OCI-LY1 (cell line): ENCODE measurements around the gene SEPTIN3.

Experiments used
- H2AFZ ChIP-seq: fragments of 200-600 bp; sonication (generic), shearing (Covaris generic); 2 replicates; pipeline ENCODE4 v1.6.0; 2014; ENCODE audit warnings: antibody characterized with exemption, mild to moderate bottlenecking, low read length
- H3F3A ChIP-seq: fragments of 200-600 bp; sonication (generic), shearing (Covaris generic); 2 replicates; pipeline ENCODE4 v1.6.0; 2014; ENCODE audit warnings: mild to moderate bottlenecking, antibody characterized with exemption, low read length, moderate library complexity; ENCODE audit not compliant: insufficient read depth
- H3K27ac ChIP-seq: fragments of 200-600 bp; sonication (generic); 2 replicates; pipeline ENCODE4 v1.5.1; 2014; ENCODE audit warnings: low read length, mixed run types, mild to moderate bottlenecking, low read depth; ENCODE audit not compliant: poor library complexity, severe bottlenecking
- H3K27me3 ChIP-seq: fragments of 200-600 bp; sonication (generic); 2 replicates; pipeline ENCODE4 v1.6.0; 2014; ENCODE audit warnings: antibody characterized with exemption, mild to moderate bottlenecking, low read length, moderate library complexity; ENCODE audit not compliant: insufficient read depth
- H3K36me3 ChIP-seq: fragments of 200-600 bp; sonication (generic); 2 replicates; pipeline ENCODE4 v1.6.1; 2014; ENCODE audit warnings: mild to moderate bottlenecking, antibody characterized with exemption, low read length, moderate library complexity, mixed read lengths; ENCODE audit not compliant: insufficient read depth
- H3K4me1 ChIP-seq: fragments of 200-600 bp; sonication (generic); 2 replicates; pipeline ENCODE4 v1.5.1; 2014; ENCODE audit warnings: mild to moderate bottlenecking, low read length, moderate library complexity; ENCODE audit not compliant: insufficient read depth, severe bottlenecking
- H3K4me2 ChIP-seq: fragments of 200-600 bp; sonication (generic), shearing (Covaris generic); 2 replicates; pipeline ENCODE4 v1.6.1; 2014; ENCODE audit warnings: low read length
- H3K4me3 ChIP-seq: fragments of 200-600 bp; sonication (generic); 2 replicates; pipeline ENCODE4 v1.5.1; 2014; ENCODE audit warnings: low read length, low read depth, mild to moderate bottlenecking, mixed read lengths; ENCODE audit not compliant: poor library complexity, severe bottlenecking
- H3K79me2 ChIP-seq: fragments of 200-600 bp; shearing (Covaris generic); 2 replicates; pipeline ENCODE4 v1.6.1; 2016; ENCODE audit warnings: mixed run types, low read length, mixed read lengths; ENCODE audit not compliant: insufficient read depth
- H3K9ac ChIP-seq: fragments of 200-600 bp; sonication (generic), shearing (Covaris generic); 2 replicates; pipeline ENCODE4 v1.6.1; 2014; ENCODE audit warnings: mild to moderate bottlenecking, low read length, mixed read lengths
- H3K9me2 ChIP-seq: fragments of 200-600 bp; sonication (generic), shearing (Covaris generic); 2 replicates; pipeline ENCODE4 v1.6.1; 2014; ENCODE audit warnings: low read depth, mild to moderate bottlenecking, low read length, mixed read lengths
- H3K9me3 ChIP-seq: fragments of 200-600 bp; shearing (Covaris generic); 2 replicates; pipeline ENCODE4 v1.6.1; 2014; ENCODE audit warnings: low read length, mixed read lengths
- H4K20me1 ChIP-seq: fragments of 200-600 bp; sonication (generic), shearing (Covaris generic); 2 replicates; pipeline ENCODE4 v1.6.0; 2016; ENCODE audit warnings: mild to moderate bottlenecking, low read length; ENCODE audit not compliant: insufficient read depth
- EZH2 ChIP-seq: fragments of 200-600 bp; sonication (generic), shearing (Covaris generic); IDR thresholded peaks from 2 replicates; pipeline ENCODE4 v1.8.0; 2017; ENCODE audit warnings: borderline replicate concordance, mixed run types, mild to moderate bottlenecking, antibody characterized with exemption, low read length, moderate library complexity, mixed read lengths
- TF ChIP-seq, protein P1 (sequence below): fragments of 200-600 bp; sonication (generic), shearing (Covaris generic); IDR thresholded peaks from 2 replicates; pipeline ENCODE4 v1.5.1; 2017; ENCODE audit warnings: mild to moderate bottlenecking, antibody characterized with exemption, low read length, moderate library complexity, mixed read lengths

Gene SEPTIN3

GRCh38 chr22:41936894-41937169, 32.4 kb upstream of the SEPTIN3 start:
- peaks cover 11% of the 10 kb centered on the region; the same call in 1 of the 2 replicates for H3F3A ChIP-seq
- H3K4me1 ChIP-seq = peaks cover 100% of the 10 kb centered on the region
- H3K79me2 ChIP-seq = no peaks in the 10 kb centered on the region
- H3K27me3 ChIP-seq = no peaks in the 10 kb centered on the region
- H3K4me2 ChIP-seq = peak overlapping the region; percentile 23; the same call in 1 of the 2 replicates
- H4K20me1 ChIP-seq = no peaks in the 10 kb centered on the region
- peaks cover 29% of the 10 kb centered on the region; the same call in 1 of the 2 replicates for H3K36me3 ChIP-seq
- peak overlapping the region; percentile 96 for H3K27ac ChIP-seq
- peak overlapping the region; percentile 47 for H3K9ac ChIP-seq
- TF ChIP-seq, protein P1, sequence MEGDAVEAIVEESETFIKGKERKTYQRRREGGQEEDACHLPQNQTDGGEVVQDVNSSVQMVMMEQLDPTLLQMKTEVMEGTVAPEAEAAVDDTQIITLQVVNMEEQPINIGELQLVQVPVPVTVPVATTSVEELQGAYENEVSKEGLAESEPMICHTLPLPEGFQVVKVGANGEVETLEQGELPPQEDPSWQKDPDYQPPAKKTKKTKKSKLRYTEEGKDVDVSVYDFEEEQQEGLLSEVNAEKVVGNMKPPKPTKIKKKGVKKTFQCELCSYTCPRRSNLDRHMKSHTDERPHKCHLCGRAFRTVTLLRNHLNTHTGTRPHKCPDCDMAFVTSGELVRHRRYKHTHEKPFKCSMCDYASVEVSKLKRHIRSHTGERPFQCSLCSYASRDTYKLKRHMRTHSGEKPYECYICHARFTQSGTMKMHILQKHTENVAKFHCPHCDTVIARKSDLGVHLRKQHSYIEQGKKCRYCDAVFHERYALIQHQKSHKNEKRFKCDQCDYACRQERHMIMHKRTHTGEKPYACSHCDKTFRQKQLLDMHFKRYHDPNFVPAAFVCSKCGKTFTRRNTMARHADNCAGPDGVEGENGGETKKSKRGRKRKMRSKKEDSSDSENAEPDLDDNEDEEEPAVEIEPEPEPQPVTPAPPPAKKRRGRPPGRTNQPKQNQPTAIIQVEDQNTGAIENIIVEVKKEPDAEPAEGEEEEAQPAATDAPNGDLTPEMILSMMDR = no peak
- no peak for TF ChIP-seq EZH2
- no peaks in the 10 kb centered on the region for H3K9me3 ChIP-seq
- H3K9me2 ChIP-seq = no peaks in the 10 kb centered on the region
- no peak overlapping the region for H2AFZ ChIP-seq
- no peak overlapping the region for H3K4me3 ChIP-seq

DNA sequence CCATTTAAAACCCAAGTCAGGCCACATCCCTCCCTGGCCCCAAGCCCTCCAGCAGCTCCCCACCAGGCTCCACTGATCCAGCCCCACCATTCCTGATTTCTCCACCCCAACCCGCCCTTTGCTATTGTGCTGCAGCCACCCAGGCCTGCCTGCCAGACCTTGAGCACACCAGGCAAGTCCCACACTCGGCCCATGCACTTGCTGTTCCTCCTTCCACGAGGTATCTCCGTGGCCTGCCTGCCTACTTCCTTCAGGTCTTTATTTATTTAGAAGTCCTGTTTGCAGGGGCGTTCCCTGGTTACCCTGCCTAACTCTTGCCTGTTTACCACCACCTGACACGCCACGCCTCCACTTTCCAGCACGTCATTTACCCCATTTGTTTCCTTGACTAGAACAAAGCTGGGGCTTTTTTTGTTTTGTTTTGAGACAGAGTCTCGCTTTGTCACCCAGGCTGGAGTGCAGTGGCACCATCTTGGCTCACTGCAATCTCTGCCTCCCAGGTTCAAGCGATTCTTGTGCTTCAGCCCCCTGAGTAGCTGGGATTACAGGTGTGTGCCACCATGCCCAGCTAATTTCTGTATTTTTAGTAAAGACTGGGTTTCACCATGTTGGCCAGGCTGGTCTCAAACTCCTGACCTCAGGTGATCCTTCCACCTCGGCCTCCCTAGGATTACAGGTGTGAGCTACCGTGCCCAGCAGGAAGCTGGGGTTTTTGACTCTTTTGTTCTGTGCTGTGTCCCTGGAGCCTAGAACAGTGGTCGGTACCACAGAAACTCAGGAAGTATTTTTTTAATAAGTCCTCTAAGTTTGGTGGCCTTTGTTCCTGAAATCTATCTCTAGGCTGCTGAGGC, 29.0 kb upstream of the SEPTIN3 start:
- Histone ChIP-seq H3F3A (peaks cover 11% of the 10 kb centered on the region; the same call in 1 of the 2 replicates), H3K9me2 (no peaks in the 10 kb centered on the region), H3K9me3 (no peaks in the 10 kb centered on the region), H3K79me2 (no peaks in the 10 kb centered on the region; the same call in 1 of the 2 replicates), H4K20me1 (no peaks in the 10 kb centered on the region), H3K4me1 (peaks cover 86% of the 10 kb centered on the region), H3K36me3 (peaks cover 54% of the 10 kb centered on the region), H3K27ac (peak overlapping the region; percentile 96), H3K9ac (peak overlapping the region; percentile 25; the same call in 1 of the 2 replicates), H3K4me3 (peak overlapping the region; percentile 20), H3K4me2 (peak overlapping the region; percentile 51), H3K27me3 (no peaks in the 10 kb centered on the region), H2AFZ (no peak overlapping the region)
- no peak for TF ChIP-seq EZH2
- TF ChIP-seq, protein P1 = no peak

- no peaks in the 10 kb centered on the region for H3K9me2 ChIP-seq
- TF ChIP-seq, protein P1 = peak; percentile 84
- TF ChIP-seq EZH2 = no peak
- peak overlapping the region; percentile 25; the same call in 1 of the 2 replicates for H3K9ac ChIP-seq
- no peaks in the 10 kb centered on the region for H3K9me3 ChIP-seq
- H3K4me3 ChIP-seq = peak overlapping the region; percentile 20
- H3K4me1 ChIP-seq = peaks cover 82% of the 10 kb centered on the region
- no peak overlapping the region for H2AFZ ChIP-seq
- H4K20me1 ChIP-seq = no peaks in the 10 kb centered on the region
- H3K27ac ChIP-seq = peak overlapping the region; percentile 96
- H3K36me3 ChIP-seq = peaks cover 60% of the 10 kb centered on the region
- H3F3A ChIP-seq = peaks cover 11% of the 10 kb centered on the region; the same call in 1 of the 2 replicates
- H3K4me2 ChIP-seq = peak overlapping the region; percentile 27
- H3K27me3 ChIP-seq = no peaks in the 10 kb centered on the region
- peaks cover 6% of the 10 kb centered on the region for H3K79me2 ChIP-seq
Measured at GRCh38 chr22:41940832-41941765, 28.1 kb upstream of the SEPTIN3 start.
